Inferior parietal cortex (tissue), 1 donor: ENCODE results near the gene SFI1.
"Not testable (repeated sequence)": the region's sequence is repeated elsewhere in the genome, so short reads cannot be mapped to it uniquely, and the experiment has no call there.

Experiments used
- DNase-seq: peaks from one replicate; pipeline ENCODE4 v3.0.0-alpha.2; 2016; ENCODE audit errors: extremely low spot score

SFI1 gene

GRCh38 chr22:31491218-31491962, 4.9 kb upstream of the SFI1 start:
- DNase-seq: no peak

GRCh38 chr22:31492151-31492550, 4.2 kb upstream of the SFI1 start:
- no peak for DNase-seq

- DNase-seq: not testable (repeated sequence)
Measured at GRCh38 chr22:31493355-31493754, 3.0 kb upstream of the SFI1 start.

GRCh38 chr22:31495343-31495742, 993 bp upstream of the SFI1 start:
- DNase-seq: no peak

- no peak for DNase-seq
Measured at GRCh38 chr22:31496735-31497146, 405 bp downstream of the SFI1 start.

GRCh38 chr22:31497148-31497938, 1.0 kb downstream of the SFI1 start:
- no peak for DNase-seq

- no peak for DNase-seq
Measured at GRCh38 chr22:31501738-31502137, 5.4 kb downstream of the SFI1 start.

- no peak for DNase-seq
Measured at GRCh38 chr22:31503211-31503964, 7.1 kb downstream of the SFI1 start.

GRCh38 chr22:31504282-31504681, 7.9 kb downstream of the SFI1 start:
- DNase-seq: no peak

GRCh38 chr22:31507517-31507916, 11.2 kb downstream of the SFI1 start:
- not testable (repeated sequence) for DNase-seq

- no peak for DNase-seq
Measured at GRCh38 chr22:31508536-31508935, 12.2 kb downstream of the SFI1 start.

GRCh38 chr22:31509061-31509762, 12.9 kb downstream of the SFI1 start:
- DNase-seq: no peak

GRCh38 chr22:31520051-31520450, 23.7 kb downstream of the SFI1 start:
- no peak for DNase-seq

- not testable (repeated sequence) for DNase-seq
Measured at GRCh38 chr22:31524132-31524531, 27.8 kb downstream of the SFI1 start.

GRCh38 chr22:31526270-31526669, 29.9 kb downstream of the SFI1 start:
- no peak for DNase-seq

GRCh38 chr22:31530823-31531195, 34.5 kb downstream of the SFI1 start:
- DNase-seq: no peak

- DNase-seq: no peak
Measured at GRCh38 chr22:31532060-31532459, 35.7 kb downstream of the SFI1 start.

GRCh38 chr22:31533374-31533773, 37.0 kb downstream of the SFI1 start:
- no peak for DNase-seq

GRCh38 chr22:31537019-31537535, 40.7 kb downstream of the SFI1 start:
- DNase-seq: no peak

- DNase-seq: peak; percentile 29
Measured at GRCh38 chr22:31538815-31539214, 42.5 kb downstream of the SFI1 start.

GRCh38 chr22:31540166-31540565, 43.8 kb downstream of the SFI1 start:
- DNase-seq: not testable (repeated sequence)

- DNase-seq: no peak
Measured at GRCh38 chr22:31540966-31541365, 44.6 kb downstream of the SFI1 start.
